HG03439 (cell line): ENCODE results near the gene RAD51B.

ENCODE experiments used
- ATAC-seq: cut with Tn5 transposase; IDR thresholded peaks from one replicate; pipeline ENCODE4 v1.9.1; 2021; ENCODE audit warnings: mild to moderate bottlenecking, moderate library complexity; ENCODE audit not compliant: unreplicated experiment

The RAD51B gene

GRCh38 chr14:67833403-67833802 lies 13.8 kb downstream of the RAD51B start:
- ATAC-seq, result no peak

DNA sequence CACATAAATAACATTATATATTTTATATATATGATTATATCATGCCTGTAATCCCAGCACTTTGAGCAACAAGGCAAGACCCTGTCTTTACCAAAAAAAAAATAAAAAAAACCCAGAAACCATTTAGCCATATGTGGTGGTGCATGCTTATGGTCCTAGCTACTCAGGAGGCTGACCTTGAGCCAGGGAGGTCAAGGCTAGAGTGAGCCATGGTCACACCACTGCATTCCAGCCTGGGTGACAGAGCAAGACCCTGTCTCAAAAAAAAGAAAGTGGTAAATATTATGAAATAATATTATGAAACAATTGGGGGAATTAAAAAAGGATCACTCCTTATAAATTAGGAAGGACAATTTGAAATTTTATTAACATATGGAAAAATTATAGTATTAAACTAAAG lies 16.0 kb downstream of the RAD51B start:
- ATAC-seq, result no peak

DNA sequence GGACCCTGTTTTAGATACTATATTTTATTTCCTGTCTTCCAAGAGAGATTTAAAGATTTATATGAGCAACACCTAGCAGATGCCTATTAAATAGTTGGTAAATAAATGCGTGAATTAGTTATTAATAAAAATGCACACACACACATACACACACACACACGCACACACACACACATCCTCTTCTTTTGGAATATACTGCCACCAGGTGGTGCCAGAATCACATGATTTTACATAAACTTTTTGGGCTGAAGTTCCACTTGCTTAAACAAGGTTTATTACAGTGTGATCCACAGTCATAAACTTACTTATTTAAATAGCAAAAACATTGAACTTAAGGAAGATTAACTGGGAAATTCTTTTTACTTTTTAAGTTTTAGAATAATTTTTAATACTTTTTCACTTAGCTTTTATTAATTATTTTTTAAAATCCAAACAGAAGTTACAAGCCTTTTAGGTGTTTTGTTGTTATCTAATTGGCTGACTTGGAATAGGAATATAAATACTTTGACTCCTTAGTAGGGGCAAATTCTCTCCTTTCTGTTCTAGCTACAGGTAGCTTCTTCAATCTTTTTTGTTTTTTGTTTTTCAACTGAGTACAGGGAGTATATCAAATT lies 17.5 kb downstream of the RAD51B start:
- ATAC-seq, result no peak

GRCh38 chr14:67846029-67846610 lies 26.5 kb downstream of the RAD51B start:
- no peak for ATAC-seq

GRCh38 chr14:67850066-67850830 lies 30.7 kb downstream of the RAD51B start:
- ATAC-seq, result no peak

DNA sequence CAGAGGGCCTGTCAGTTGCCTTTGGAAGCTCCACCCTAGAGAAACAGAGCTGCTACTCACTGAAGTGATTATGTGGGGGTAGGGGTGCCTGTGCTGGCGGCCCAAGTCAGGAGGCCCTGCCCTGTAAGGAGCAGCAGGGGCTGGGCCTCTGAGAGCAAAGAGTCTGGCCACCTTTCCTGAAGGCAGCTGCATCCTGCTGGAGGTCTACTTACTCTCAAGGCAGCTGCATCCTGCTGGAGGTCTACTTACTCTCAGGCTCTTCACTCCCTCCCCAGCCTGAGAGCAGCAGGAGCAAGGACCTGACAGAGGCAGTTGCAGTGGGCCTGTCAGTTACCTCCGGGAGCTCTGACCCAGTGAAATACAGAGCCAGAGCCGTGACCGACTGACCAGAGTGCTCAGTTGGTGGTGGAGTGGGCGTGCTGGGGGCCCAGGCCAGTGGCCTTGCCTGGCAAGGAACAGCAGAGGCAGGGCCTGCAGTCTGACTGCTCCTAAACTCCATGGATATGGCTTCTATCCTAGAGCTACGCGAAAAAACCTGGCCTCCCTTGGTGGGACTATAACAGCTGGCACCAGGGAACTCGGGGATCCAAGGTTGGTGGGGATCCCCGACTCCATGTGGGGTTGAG lies 32.3 kb downstream of the RAD51B start:
- no peak for ATAC-seq

GRCh38 chr14:67852926-67853604 lies 33.5 kb downstream of the RAD51B start:
- no peak for ATAC-seq

DNA sequence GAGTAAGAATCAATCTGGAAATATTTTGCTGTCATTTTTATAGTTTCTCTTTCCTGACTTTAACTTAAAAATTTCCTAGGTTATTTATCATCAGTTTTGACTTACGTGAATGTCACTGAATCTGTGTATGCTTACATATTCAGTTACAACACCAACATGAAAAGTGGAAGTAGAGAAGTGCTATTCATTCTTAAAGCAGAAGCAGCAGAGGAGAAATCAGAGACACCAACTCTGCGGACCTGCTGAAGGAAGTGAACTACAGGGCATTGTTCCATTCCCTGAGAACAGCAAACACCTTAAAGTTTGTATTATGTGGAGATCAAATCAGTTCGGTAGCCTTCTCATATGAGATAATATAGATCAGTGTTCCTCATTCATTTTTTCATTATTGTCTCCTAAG lies 34.1 kb downstream of the RAD51B start:
- ATAC-seq, result no peak

DNA sequence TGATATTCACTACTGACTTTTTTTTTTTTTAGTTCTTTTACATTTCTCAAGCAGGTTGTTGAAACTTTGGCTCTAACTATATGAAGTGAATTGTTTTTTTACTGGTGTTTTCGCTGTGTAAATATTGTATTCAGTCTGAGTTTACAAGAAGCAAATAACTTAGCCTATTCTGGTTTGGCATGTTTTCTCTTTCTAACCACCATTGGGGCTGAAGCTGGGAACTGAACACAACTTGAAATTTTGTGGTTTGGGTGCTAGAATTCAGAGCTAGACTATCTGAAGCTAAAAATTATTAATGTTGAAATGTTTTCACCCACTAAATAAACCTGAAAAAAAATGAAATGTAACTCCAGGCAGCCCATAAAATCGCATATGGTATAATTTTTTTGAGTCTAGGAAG lies 37.2 kb downstream of the RAD51B start:
- ATAC-seq, result no peak

DNA sequence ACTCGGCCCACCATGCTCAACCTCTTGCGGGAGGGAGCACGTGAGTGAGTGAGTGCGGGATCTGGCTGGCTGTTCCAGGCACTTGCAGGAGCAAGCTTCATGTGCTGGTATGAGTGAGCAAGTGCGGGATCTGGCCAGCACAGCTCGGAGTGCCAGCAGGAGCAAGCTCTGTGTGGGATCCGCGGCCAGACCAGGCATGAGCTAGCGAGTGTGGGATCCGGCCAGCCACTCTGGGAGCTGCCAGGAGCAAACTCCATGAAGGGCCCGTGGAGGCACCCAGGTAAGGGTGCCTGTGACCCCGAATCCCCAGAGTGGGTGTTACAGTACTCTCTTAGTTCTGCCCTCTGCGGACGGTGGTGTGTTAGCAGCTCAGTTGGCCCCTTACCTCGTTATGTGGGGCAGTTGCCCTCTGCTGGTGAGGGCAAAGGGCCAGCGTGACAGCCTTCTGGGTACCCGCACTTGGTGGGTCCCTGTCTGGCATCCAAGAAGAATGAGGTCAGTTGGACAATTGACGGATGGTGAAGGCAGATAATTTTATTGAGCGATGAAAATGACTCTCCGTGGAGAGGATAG lies 38.3 kb downstream of the RAD51B start:
- ATAC-seq, result no peak

GRCh38 chr14:67859169-67859749 lies 39.7 kb downstream of the RAD51B start:
- no peak for ATAC-seq

DNA sequence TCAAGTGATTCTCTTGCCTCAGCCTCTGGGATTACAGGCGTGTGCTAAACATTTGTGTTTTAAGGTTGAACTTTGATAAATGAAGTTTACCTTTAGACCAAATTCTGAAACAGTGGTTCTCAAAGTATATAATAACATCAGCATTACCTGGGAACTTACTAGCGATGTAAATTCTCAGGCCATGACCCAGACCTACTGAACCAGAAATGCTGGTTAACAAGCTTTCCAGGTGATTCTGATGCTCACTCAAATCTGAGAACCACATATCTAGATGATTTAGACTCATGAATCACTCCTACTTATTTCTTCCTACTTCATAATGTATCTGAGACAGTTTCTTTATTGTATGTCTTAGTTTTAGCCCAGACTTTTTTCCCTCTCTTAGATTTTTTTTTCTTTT lies 43.6 kb downstream of the RAD51B start:
- ATAC-seq, result no peak

GRCh38 chr14:67875175-67876006 lies 55.8 kb downstream of the RAD51B start:
- ATAC-seq, result no peak

GRCh38 chr14:67879026-67879425 lies 59.4 kb downstream of the RAD51B start:
- no peak for ATAC-seq

DNA sequence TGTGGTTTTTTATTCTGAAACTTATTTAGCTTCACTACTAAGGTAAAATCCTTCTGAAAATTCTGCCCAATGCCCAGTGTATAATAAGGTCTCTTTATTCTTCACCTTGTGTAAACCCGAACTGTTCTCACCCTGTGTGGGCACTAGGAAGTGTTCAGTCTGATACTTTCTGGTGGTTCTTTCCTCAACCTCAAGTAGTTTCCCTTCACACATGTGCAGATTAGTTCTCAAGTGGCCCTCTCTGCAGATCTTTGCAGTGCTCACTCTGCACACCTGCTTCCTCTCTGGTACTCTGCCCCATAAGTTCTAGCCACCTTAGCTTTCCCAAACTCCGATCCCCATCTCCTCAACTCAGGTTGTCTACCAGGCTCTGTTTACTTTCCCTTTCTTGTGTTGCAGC lies 61.6 kb downstream of the RAD51B start:
- ATAC-seq, result peak; percentile 89

DNA sequence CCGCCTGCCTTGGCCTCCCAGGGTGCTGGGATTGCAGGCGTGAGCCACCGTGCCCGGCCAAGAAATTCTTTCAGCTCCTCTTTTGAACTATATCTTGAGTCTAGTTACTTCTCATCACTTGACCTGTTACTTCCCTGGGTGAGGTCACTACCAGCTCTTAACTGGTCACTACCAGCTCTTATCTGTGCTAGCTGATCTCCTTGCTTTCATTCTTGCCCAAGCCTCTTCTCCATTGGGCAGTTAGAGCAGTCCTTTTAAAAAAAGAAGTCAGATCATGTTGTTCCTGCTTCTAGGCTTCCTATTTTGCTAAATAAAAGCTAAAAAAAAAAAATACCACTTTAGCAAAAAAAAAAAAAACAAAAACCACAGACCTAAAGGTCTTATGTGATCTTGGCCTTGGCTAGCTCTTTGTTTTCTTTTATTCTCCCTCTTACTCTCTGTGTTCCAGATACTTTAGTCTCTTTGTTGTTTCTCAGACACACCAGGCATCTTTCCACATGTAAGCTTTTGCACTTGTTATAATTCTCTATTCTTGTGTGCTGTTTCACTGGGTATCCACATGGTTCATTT lies 63.5 kb downstream of the RAD51B start:
- ATAC-seq, result no peak

GRCh38 chr14:67883717-67884116 lies 64.1 kb downstream of the RAD51B start:
- ATAC-seq, result no peak

GRCh38 chr14:67886191-67886590 lies 66.6 kb downstream of the RAD51B start:
- ATAC-seq, result no peak

- ATAC-seq, result no peak
Measured at GRCh38 chr14:67887478-67887877, 67.9 kb downstream of the RAD51B start.
